ENCODE results near the gene S1PR2.

The S1PR2 gene

DNA sequence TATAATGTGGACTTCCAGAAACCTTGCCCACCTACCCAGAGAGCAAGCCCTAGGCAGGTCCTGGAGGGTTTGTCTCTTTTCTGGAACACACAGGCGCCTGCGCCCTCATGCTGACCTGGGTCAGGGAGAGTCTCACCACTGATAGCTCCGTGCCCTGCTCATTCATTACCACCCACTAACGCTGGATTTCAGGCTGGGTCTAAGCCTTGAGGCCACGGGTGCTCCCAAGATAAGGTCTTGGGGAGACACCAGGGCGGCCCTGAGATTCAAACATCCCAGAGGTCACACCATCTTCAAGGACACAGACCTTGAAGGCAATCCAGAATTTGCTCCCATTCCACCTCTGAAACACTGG is 5.1 kb downstream of the S1PR2 start:
- DNase-seq (ENCODE audit: insufficient read length, low spot score) = no peak
- TF ChIP-seq POU2F2 (IDR thresholded peaks at IDR 0.05; ENCODE audit: low read depth, low read length) (no peak), PAX5 (IDR thresholded peaks at IDR 0.05; ENCODE audit: insufficient read depth, low read length, severe bottlenecking) (no peak), POLR2AphosphoS5 (IDR thresholded peaks at IDR 0.05; ENCODE audit: low read depth, low read length) (no peak), SPI1 (IDR thresholded peaks at IDR 0.05; ENCODE audit: low read depth, low read length) (no peak), TAF1 (IDR thresholded peaks at IDR 0.05; ENCODE audit: low read depth, low read length) (no peak), POLR2A (IDR thresholded peaks at IDR 0.05; ENCODE audit: low read depth, low read length) (no peak)
- no peak for FAIRE-seq

DNA sequence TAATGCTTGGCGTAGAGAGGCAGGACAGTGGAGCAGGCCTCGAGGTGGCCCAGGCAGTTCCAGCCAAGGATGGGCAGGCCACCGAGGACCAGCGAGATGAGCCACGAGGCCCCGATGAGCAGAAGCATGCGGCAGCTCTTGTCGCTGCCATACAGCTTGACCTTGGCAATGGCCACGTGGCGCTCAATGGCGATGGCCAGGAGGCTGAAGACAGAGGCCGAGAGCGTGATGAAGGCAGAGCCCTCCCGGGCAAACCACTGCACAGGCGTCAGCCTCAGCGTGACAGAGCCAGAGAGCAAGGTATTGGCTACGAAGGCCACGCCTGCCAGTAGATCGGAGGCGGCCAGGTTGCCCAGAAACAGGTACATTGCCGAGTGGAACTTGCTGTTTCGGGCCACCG is 6.8 kb downstream of the S1PR2 start:
- no peak for FAIRE-seq
- DNase-seq (ENCODE audit: insufficient read length, low spot score) = no peak
- TF ChIP-seq POU2F2 (IDR thresholded peaks at IDR 0.05; ENCODE audit: low read depth, low read length) = no peak
- TF ChIP-seq POLR2A (IDR thresholded peaks at IDR 0.05; ENCODE audit: low read depth, low read length) = no peak
- TF ChIP-seq SPI1 (IDR thresholded peaks at IDR 0.05; ENCODE audit: low read depth, low read length) = no peak
- no peak for TF ChIP-seq TAF1 (IDR thresholded peaks at IDR 0.05; ENCODE audit: low read depth, low read length)
- no peak for TF ChIP-seq POLR2AphosphoS5 (IDR thresholded peaks at IDR 0.05; ENCODE audit: low read depth, low read length)
- no peak for TF ChIP-seq PAX5 (IDR thresholded peaks at IDR 0.05; ENCODE audit: insufficient read depth, low read length, severe bottlenecking)

DNA sequence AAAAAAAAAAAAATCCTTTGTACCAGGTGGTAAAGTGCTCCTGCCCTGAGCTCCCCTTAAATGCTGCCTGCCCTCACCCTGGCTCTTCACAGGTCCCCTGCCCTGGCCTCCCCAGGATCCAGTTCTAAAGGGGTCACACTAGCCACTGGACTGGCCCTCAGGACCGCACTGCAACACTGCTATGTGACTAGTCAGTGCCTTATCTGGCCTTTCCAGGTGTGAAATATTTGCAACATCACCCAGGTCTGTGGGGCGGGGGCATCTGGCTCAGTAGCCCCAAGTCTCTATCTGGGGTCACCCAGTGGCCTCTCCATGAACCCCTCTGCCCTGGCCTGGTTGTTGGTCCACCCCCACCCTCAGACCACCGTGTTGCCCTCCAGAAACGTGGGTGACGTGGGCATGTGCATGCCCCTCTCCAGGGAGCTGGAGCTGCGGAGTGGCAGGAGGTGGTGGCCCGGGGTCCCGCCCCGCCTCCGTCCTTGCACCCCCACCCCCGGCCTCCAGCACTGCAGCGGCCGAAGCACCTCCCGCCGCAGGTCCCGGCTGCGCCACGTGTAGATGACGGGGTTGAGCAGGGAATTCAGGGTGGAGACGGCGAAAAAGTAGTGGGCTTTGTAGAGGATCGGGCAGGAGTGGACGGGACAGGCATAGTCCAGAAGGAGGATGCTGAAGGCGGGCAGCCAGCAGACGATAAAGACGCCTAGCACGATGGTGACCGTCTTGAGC is 7.5 kb downstream of the S1PR2 start:
- DNase-seq (ENCODE audit: insufficient read length, low spot score) (no peak), FAIRE-seq (no peak)
- TF ChIP-seq TAF1 (IDR thresholded peaks at IDR 0.05; ENCODE audit: low read depth, low read length) (no peak), POLR2AphosphoS5 (IDR thresholded peaks at IDR 0.05; ENCODE audit: low read depth, low read length) (no peak), PAX5 (IDR thresholded peaks at IDR 0.05; ENCODE audit: insufficient read depth, low read length, severe bottlenecking) (no peak), POU2F2 (IDR thresholded peaks at IDR 0.05; ENCODE audit: low read depth, low read length) (no peak), POLR2A (IDR thresholded peaks at IDR 0.05; ENCODE audit: low read depth, low read length) (no peak), SPI1 (IDR thresholded peaks at IDR 0.05; ENCODE audit: low read depth, low read length) (no peak)

DNA sequence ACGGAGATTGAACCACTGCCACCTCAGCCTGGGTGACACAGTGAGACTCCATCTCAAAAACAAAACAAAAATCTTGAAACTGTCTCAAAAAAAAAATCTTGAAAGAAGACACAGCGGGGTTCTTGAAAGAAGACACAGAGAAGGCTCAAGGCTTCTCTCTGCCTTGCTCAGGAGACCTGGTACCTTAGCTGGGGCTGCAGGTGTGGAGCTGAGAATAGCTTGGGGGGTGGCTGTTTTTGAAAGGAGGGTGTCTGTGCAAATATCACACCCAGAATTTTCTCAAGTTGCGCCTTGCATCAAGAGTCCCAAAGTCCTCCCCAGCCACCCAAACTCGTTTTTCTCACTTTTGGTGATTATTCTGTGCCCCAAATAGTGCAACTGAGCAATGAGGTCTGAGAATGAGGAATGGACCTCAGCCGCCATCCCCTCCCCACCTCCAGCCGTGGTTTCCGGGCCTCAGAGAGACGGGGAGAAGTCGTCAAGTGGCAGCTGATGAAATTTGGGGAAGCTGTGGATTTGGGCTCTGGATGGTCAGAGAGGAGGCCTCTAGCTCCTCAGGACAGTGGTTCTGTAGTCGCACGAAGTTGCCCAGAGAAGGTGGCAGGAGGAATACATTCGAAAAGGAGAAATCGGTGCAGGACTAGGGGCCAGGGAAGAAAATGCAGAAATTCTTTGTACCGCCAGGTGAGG is 8.8 kb downstream of the S1PR2 start:
- no peak for TF ChIP-seq TAF1 (IDR thresholded peaks at IDR 0.05; ENCODE audit: low read depth, low read length)
- no peak for TF ChIP-seq POU2F2 (IDR thresholded peaks at IDR 0.05; ENCODE audit: low read depth, low read length)
- TF ChIP-seq SPI1 (IDR thresholded peaks at IDR 0.05; ENCODE audit: low read depth, low read length) = no peak
- TF ChIP-seq POLR2A (IDR thresholded peaks at IDR 0.05; ENCODE audit: low read depth, low read length) = no peak
- TF ChIP-seq PAX5 (IDR thresholded peaks at IDR 0.05; ENCODE audit: insufficient read depth, low read length, severe bottlenecking) = no peak
- TF ChIP-seq POLR2AphosphoS5 (IDR thresholded peaks at IDR 0.05; ENCODE audit: low read depth, low read length) = no peak
- DNase-seq (ENCODE audit: insufficient read length, low spot score) (no peak), FAIRE-seq (peak; percentile 77)

DNA sequence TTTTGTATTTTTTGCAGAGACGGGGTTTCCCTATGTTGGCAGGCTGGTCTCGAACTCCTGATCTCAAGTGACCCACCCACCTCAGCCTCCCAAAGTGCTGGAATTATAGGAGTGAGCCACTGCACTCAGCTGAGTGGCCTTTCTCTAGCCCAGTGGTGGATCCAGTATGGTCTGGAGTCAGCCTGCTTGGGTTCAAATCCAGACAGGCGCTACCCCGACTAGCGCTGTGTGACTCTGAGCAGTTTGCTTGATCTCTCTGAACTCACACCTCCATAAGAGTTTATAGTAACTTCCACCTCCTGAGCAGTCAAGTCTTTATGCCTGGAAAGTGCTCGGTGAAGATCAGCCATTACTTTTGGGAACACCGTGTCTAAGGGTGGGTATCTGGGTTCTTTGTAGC is 10.4 kb downstream of the S1PR2 start:
- DNase-seq (ENCODE audit: insufficient read length, low spot score) = no peak
- FAIRE-seq = no peak
- no peak for TF ChIP-seq TAF1 (IDR thresholded peaks at IDR 0.05; ENCODE audit: low read depth, low read length)

DNA sequence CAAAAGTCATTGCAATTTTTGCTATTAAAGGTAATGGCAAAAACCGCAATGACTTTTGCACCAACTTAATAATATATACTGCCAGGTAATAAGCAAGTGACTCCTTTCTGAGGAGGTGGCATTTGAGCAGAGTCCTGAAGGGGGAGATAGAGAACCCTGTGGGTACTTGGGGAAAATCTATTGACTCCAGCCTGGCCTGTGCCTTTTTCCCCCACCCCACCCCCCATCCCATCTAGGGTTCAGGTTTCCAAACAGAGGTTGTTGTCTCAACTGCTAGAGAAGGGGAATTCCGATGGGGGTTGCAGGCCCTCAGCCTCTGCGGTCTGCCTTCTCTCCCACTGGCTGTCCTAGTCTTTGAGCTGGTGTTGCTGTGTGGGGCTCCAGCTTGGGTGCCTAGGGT is 11.5 kb downstream of the S1PR2 start:
- no peak for DNase-seq (ENCODE audit: insufficient read length, low spot score)
- peak; percentile 89 for FAIRE-seq
- TF ChIP-seq POLR2A (IDR thresholded peaks at IDR 0.05; ENCODE audit: low read depth, low read length) = no peak
- peak; percentile 56; the same call in 1 of the 2 replicates for TF ChIP-seq POU2F2 (IDR thresholded peaks at IDR 0.05; ENCODE audit: low read depth, low read length)
- no peak for TF ChIP-seq TAF1 (IDR thresholded peaks at IDR 0.05; ENCODE audit: low read depth, low read length)
- no peak for TF ChIP-seq SPI1 (IDR thresholded peaks at IDR 0.05; ENCODE audit: low read depth, low read length)
- TF ChIP-seq PAX5 (IDR thresholded peaks at IDR 0.05; ENCODE audit: insufficient read depth, low read length, severe bottlenecking) = no peak

DNA sequence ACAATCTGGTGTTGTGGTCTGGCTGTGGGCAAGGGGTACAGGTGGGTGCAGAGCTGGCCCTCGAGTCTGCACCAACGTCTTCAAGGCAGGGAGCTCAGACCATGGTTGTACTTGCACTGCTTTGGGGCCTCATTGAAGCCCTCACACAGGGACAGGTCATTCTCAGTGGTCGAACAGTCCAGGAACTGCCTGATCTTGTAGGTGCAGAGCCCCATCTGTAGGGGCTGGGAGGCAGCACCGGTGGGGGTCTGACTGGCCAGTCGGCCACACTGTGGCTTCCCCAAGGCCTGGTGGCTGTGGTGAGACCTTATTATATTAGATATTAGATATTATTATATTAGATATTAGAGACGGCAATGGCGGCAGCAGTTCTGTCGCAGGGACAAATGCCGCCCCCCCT is 14.0 kb downstream of the S1PR2 start:
- DNase-seq (ENCODE audit: insufficient read length, low spot score) (no peak), FAIRE-seq (no peak)
- no peak for TF ChIP-seq TAF1 (IDR thresholded peaks at IDR 0.05; ENCODE audit: low read depth, low read length)
- TF ChIP-seq POU2F2 (IDR thresholded peaks at IDR 0.05; ENCODE audit: low read depth, low read length) = no peak
- TF ChIP-seq SPI1 (IDR thresholded peaks at IDR 0.05; ENCODE audit: low read depth, low read length) = no peak
- TF ChIP-seq POLR2A (IDR thresholded peaks at IDR 0.05; ENCODE audit: low read depth, low read length) = no peak
- no peak for TF ChIP-seq PAX5 (IDR thresholded peaks at IDR 0.05; ENCODE audit: insufficient read depth, low read length, severe bottlenecking)
- no peak for TF ChIP-seq POLR2AphosphoS5 (IDR thresholded peaks at IDR 0.05; ENCODE audit: low read depth, low read length)

DNA sequence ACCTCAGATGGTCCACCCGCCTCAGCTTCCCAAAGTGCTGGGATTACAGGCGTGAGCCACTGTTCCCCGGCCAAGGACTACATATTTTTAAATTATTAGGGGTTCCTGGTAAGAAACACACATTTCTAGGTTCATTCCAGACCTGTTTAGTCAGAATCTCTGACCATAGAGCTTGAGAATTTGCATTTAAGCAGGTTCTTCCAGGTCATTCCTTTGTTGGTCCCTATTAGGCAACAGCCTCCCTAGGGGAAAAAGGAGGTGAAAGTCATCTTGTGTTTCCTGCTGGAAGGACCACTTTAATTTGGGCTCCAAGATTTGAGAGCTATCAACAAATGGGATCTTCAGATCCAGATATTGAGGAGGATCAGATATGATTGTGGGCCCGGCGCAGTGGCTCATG is 16.3 kb downstream of the S1PR2 start:
- FAIRE-seq (no peak), DNase-seq (ENCODE audit: insufficient read length, low spot score) (no peak)
- TF ChIP-seq POLR2A (IDR thresholded peaks at IDR 0.05; ENCODE audit: low read depth, low read length) (no peak), SPI1 (IDR thresholded peaks at IDR 0.05; ENCODE audit: low read depth, low read length) (no peak), TAF1 (IDR thresholded peaks at IDR 0.05; ENCODE audit: low read depth, low read length) (no peak), PAX5 (IDR thresholded peaks at IDR 0.05; ENCODE audit: insufficient read depth, low read length, severe bottlenecking) (no peak), POU2F2 (IDR thresholded peaks at IDR 0.05; ENCODE audit: low read depth, low read length) (no peak), POLR2AphosphoS5 (IDR thresholded peaks at IDR 0.05; ENCODE audit: low read depth, low read length) (no peak)

DNA sequence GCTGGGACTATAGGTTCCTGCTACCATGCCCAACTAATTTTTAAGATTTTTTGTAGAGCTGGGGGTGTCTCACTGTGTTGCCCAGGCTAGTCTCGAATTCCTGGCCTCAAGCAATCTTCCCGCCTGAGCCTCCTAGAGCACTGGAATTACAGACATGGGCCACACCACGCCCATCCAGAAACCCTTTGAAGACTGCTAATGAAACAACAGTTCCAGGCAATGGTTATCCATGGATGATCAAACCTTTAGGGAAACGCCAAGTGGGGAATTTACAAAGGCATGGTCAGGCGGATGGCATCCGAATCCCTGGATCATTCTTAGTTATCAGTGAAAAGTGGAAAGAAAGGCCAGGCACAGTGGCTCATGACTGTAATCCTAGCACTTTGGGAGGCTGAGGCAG is 19.4 kb downstream of the S1PR2 start:
- TF ChIP-seq SPI1 (IDR thresholded peaks at IDR 0.05; ENCODE audit: low read depth, low read length) (no peak), POU2F2 (IDR thresholded peaks at IDR 0.05; ENCODE audit: low read depth, low read length) (no peak), POLR2A (IDR thresholded peaks at IDR 0.05; ENCODE audit: low read depth, low read length) (no peak), POLR2AphosphoS5 (IDR thresholded peaks at IDR 0.05; ENCODE audit: low read depth, low read length) (no peak), TAF1 (IDR thresholded peaks at IDR 0.05; ENCODE audit: low read depth, low read length) (no peak)
- FAIRE-seq = no peak
- DNase-seq (ENCODE audit: insufficient read length, low spot score) = no peak

DNA sequence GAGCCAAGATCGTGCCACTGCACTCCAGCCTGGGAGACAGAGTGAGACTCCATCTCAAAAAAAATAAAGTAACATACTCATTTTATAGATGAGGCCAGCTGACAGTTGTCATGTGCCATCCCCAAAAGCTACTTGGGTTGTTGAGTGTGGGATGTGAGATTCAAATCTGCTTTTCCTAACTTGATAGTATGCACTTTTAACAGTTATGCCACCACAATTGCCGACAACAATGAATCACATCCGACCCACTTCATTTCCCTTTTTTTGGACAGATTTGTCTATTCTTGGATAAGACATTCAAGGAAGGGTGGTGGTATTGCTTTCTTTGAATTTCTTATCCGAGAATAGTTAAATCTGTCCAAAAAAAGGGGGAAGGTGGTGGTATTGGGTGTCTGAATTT is 20.1 kb downstream of the S1PR2 start:
- DNase-seq (ENCODE audit: insufficient read length, low spot score) = no peak
- no peak for TF ChIP-seq TAF1 (IDR thresholded peaks at IDR 0.05; ENCODE audit: low read depth, low read length)
- no peak for TF ChIP-seq POU2F2 (IDR thresholded peaks at IDR 0.05; ENCODE audit: low read depth, low read length)
- TF ChIP-seq SPI1 (IDR thresholded peaks at IDR 0.05; ENCODE audit: low read depth, low read length) = no peak
- no peak for TF ChIP-seq PAX5 (IDR thresholded peaks at IDR 0.05; ENCODE audit: insufficient read depth, low read length, severe bottlenecking)
- TF ChIP-seq POLR2AphosphoS5 (IDR thresholded peaks at IDR 0.05; ENCODE audit: low read depth, low read length) = no peak
- TF ChIP-seq POLR2A (IDR thresholded peaks at IDR 0.05; ENCODE audit: low read depth, low read length) = no peak
- no peak for FAIRE-seq
